ENCODE results near the gene ATP9A. TPM values are rescaled to one million over a fixed set of nuclear protein-coding genes. Genes with fewer than 3 reads are reported as not detected.

Gene ATP9A
- total and polyA plus RNA-seq, 2 donors (not counting 3 experiments of a cell fraction or from before 2014, with no cell fraction given) = 20.9 to 41.5 TPM

GRCh38 chr20:51641866-51642265 lies 126.3 kb downstream of the ATP9A start:
- H3K27me3 ChIP-seq (ENCODE audit: control insufficient read depth in 2 of 2, insufficient read depth in 2 of 2, low read length in 2 of 2) = no peaks in the 10 kb centered on the region
- DNase-seq (ENCODE audit: low read depth, low spot score) = no peak
- H4K20me1 ChIP-seq (replicated peaks; ENCODE audit: control insufficient read depth, extremely low read depth, insufficient read depth, low read length) = no peaks in the 10 kb centered on the region
- CTCF ChIA-PET = interaction anchor here (1.0 to 7.5 kb wide), 5 partner anchors 13 to 442 kb away, joined by 3 to 49 read pairs (median 5); no protein-coding TSS in a partner anchor
- BruUV-seq (replicated peaks) = no TSS peak
- H3K36me3 ChIP-seq (ENCODE audit: control insufficient read depth in 2 of 2, extremely low read depth in 1 of 2, insufficient read depth in 2 of 2, low read length in 2 of 2) = no peaks in the 10 kb centered on the region
- intact Hi-C loops (cut with micrococcal nuclease) (no loop called here), dilution Hi-C loops (cut with MboI; ENCODE audit: extremely low pct_ligation_motif_present, low sequenced_read_pairs) (no loop called here)
- no peak overlapping the region for H3K4me2 ChIP-seq (ENCODE audit: insufficient read depth, low read length)
- H3K79me2 ChIP-seq (ENCODE audit: control insufficient read depth, insufficient read depth, low read length) = no peaks in the 10 kb centered on the region
- no peaks in the 10 kb centered on the region for H3K9me1 ChIP-seq (replicated peaks; ENCODE audit: control insufficient read depth, extremely low read depth, insufficient read depth, low read length)
- TF ChIP-seq CTCF (IDR thresholded peaks at IDR 0.05; ENCODE audit: extremely low read depth in 1 of 2, insufficient read depth in 1 of 2, low read depth in 1 of 2, low read length in 2 of 2) (no peak), EZH2 (IDR thresholded peaks at IDR 0.05; ENCODE audit: borderline replicate concordance, low read depth, low read length, severe bottlenecking) (no peak), MYC (IDR thresholded peaks at IDR 0.05; ENCODE audit: low read depth, low read length) (no peak), POLR2AphosphoS5 (IDR thresholded peaks at IDR 0.05; ENCODE audit: insufficient read depth, low read depth, low read length) (no peak), JUN (IDR thresholded peaks at IDR 0.05; ENCODE audit: borderline replicate concordance, insufficient read depth, insufficient read length, low read depth) (no peak), POLR2A (IDR thresholded peaks at IDR 0.05; ENCODE audit: low read depth, low read length) (no peak), GATA2 (IDR thresholded peaks at IDR 0.05; ENCODE audit: insufficient read depth, insufficient read length, low read depth, low read length) (no peak), MAX (IDR thresholded peaks at IDR 0.05; ENCODE audit: insufficient read depth, insufficient read length) (no peak), FOS (IDR thresholded peaks at IDR 0.05; ENCODE audit: borderline replicate concordance, insufficient read depth, low read length) (no peak)
- no peak for FAIRE-seq
- H3K4me3 ChIP-seq (replicated peaks in 1 of 3; ENCODE audit: insufficient read depth in 1 of 3, low read depth in 1 of 3, low read length in 3 of 3) = no peak overlapping the region
- H3K4me1 ChIP-seq (ENCODE audit: control insufficient read depth, extremely low read depth, insufficient read depth, low read length) = peaks cover 3% of the 10 kb centered on the region
- no peaks in the 10 kb centered on the region for H3K9me3 ChIP-seq (replicated peaks; ENCODE audit: control insufficient read depth, insufficient read depth, low read length)
- H3K9ac ChIP-seq (replicated peaks; ENCODE audit: extremely low read depth, insufficient read depth, low read length) = no peak overlapping the region
- no peak overlapping the region for H2AFZ ChIP-seq (ENCODE audit: low read depth, low read length)
- no peak overlapping the region for H3K27ac ChIP-seq (ENCODE audit: insufficient read depth, low read depth, low read length)
- POLR2A ChIA-PET = no interaction called here
